CD4-positive, alpha-beta T cell treated with Interleukin-2 at 100 ng/mL for 4 hours (primary cell): ENCODE results near the gene PNRC2.
A peak's percentile ranks its signal among the peaks of the same experiment; 100 is the strongest.

Experiments used
- DNase-seq: peaks from one replicate; pipeline ENCODE4 v3.0.0-alpha.2; 2020; ENCODE audit warnings: low spot score

PNRC2 gene, protein sequence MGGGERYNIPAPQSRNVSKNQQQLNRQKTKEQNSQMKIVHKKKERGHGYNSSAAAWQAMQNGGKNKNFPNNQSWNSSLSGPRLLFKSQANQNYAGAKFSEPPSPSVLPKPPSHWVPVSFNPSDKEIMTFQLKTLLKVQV

DNA sequence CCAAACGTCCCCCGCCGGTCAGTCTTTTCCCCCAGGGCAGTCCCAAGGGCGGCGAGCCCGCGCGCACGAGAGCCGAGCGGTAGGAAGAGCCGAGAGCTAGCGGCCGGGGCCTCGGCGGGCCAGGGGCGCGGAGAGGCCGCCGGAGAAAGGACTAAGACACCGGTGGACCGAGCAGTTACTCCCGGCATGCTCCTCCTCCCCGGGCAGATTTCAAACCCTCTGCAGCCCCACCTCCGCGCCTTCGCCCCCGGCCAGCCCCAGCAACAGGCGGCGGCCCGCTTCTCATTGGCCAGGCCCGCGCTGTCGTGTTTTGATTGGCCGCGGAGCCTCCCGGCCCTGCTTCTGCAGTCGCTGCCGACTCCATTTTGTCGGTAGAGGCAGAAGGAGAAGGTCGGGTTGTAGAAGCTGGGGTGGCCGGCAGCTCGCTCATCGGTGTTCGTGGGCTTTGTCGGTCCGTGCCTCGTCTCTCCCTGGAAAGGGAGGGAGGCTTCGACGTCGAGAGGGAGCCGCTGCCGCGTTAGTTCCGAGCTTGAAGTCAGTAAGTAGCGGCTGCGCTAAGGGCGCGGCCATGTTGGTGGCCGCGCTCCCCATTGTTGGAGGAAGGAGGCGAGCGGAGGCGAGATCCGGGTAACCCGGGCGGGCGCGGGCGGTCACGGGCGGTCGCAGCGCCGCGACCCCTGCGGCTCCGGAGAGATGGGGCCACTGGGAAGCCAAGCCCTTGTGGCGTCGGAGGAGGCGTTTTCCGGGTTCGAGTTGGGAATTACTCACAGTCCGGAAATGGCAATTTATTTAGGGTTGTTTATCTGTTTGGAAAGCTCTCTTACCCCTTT is at the start of gene PNRC2:
TSS of gene PNRC2 (plus strand) at position 368 of the 830 bp plus-strand sequence. CDS start 1,630 bp downstream, outside the sequence.
- peak; percentile 95 for DNase-seq

DNA sequence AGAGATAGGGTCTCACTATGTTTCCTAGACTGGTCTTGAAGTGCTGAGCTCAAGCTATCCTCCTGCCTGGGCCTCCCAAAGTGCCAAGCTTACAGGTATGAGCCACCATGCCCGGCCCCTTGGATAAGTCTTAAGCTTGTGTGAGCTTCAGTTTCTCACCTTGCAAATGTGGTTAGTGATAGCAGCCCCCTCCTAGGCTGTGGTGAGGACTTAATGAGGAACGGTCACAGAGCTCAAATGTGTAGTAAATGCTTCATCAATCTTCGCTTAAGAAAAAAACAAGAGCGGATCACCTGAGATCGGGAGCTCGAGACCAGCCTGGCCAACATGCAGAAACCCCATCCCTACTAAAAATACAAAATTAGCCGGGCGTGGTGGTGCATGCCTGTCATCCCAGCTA is 49.5 kb upstream of the PNRC2 start:
- no peak for DNase-seq

DNA sequence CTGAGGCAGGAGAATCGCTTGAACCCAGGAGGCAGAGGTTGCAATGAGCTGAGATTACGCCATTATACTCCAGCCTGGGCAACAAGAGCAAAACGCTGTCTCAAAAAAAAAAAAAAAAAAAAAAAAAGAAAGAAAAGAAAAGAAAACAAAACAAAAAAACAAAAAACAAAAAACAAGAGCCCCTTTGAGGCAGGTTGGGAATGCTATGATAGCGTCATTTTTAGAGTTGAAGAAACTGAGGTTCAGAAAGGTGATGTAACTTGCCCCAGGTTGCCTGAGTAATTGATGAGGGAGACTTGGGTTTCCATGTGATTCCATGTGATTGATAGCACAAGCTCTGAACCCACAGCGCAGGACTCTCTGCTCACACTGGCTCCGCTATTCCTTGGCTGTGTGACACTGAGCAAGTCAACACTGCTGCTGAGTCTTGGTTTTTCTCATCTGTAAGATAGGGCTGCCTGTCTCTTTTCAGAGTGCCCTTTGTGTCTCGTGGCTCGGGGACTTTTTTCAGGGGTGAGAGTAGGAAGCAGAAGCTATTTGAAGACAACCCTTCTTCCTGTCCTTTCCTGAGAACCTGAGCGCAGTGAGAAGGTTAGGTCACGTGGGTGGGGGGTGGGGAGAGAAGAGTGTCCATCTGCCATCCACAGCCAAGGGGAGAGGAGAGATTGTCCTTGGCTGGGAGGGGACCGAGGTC is 48.9 kb upstream of the PNRC2 start:
- DNase-seq, result no peak

DNA sequence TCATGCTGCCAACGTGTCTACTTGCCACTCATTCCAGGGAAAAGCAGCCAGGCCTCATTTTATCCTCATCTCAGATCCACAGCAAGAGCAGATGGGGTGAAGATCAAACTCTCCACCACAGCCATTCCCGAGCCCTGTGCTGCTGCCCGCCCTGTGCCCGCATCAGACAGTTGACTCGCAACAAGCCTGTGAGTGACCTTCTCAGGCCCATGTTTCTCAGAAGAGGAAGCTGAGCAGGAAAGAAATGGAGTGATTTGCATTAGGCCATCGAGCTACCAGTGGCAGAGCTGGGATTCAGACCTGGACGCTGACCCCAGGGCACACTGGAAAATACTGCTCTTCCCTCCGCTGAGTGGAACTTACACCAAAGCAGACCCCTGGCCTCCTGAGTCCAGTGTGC is 47.7 kb upstream of the PNRC2 start:
- no peak for DNase-seq

DNA sequence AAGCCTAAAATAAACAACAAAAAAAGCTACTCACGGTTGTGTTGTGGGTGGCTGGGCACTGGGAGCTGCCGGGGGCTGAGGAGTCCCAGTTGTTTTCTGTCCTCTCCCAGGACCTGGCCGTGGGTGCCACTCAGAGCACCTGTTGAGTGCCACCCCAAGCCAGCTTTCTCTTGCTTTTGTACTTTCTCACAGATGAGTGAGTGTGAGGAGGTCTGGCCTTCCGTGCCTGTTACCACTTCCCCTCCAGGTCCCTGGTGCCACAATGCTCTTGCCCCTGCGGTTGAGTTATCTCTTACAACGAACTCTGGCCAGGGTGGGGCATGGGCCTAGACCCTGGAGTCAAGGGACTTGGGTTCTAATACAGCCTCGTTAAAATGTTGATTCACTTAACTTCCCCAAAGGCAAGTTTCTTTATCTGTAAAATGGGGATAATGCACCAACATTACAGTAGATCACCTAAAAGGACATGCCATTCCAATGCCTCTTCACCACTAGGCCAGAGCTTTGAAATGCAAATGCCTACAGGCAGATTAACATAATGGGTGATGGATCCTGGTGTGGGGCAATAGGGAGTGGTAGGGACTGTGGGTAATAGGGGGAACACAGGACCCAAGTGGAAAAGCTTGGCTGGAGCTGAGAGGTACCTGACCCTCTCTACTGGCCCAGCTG is 46.3 kb upstream of the PNRC2 start, which contains the start of gene CNR2:
TSS of gene CNR2 (minus strand) at position 151 of the 669 bp plus-strand sequence. CDS start 37,745 bp downstream, outside the sequence.
- peak; percentile 25 for DNase-seq

DNA sequence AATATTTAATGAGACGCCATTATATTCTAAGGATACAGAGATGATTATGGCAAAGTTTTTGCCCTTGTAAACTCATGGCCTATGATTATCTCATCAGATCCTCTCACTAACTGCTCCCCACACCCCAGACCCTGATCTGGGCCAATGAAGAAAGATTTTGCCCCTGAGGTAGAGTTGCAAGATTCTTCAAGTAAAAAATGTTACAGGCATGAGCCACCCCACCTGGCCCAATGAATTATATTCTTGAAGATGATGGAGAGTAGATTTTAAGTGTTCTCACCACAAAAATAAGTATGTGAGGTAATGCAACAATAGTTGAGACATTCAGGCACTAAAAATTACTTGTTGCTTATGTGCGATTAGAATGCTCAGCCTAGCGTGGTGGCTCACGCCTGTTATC is 44.7 kb upstream of the PNRC2 start:
- DNase-seq, result no peak

DNA sequence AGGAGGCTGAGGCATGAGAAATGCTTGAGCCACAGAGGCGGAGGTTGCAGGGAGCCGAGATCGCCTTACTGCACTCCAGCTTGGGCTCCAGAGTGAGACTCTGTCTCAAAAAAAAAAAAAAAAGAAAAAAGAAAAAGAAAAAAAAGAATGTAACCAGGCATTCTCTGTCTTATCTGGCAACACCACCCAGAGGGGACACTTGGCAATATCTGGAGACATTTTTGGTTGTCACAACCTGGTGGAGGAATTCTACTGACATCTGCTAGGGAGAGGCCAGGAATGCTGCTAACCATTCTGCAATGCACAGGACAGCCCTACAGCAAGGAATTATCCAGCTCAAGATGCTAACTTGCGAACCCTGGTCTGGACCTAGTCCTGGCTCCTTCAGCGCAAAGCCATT is 44.2 kb upstream of the PNRC2 start:
- DNase-seq, result no peak

DNA sequence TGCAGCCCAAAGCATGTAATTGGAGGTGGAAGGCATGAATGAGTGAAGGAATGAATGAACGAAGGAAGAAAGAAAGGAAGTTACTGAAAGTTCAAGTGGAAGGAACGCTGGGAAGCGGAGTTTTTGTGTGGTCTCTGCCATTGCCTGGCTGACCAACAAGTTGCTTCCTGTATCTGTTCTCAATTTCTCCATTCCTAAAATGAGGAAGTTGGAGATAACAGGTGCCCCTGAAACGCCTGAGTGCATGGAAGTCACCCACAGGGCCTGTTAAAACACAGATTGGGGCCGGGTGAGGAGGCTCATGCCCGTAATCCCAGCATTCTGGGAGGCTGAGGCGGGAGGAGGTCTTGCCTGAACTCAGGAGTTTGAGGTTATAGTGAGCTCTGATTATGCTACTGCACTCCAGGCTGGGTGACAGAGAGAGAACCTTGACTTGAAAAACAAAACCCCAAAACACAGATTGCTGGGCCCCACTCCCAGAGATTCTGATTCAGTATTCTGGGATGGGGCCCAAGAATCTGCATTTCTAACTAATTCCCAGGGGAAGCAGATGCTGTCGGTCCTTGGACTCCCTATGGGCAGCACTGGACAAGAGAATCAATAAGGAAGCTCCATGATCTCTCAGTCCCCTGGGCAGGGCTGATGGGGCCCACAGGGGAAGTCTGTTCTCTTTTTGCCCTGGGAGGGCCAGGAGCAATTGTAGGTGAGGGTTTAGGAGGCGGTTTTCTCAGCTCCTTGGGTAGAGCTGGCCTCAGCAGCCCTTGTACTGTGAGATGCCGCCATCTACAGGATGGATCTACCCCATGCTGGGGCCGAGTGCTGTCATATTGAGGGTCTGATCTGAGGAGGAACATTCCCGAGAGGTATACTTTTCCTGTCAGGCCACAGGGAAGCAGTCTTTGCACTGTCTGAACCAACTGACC is 43.2 kb upstream of the PNRC2 start:
- DNase-seq, result peak; percentile 61

DNA sequence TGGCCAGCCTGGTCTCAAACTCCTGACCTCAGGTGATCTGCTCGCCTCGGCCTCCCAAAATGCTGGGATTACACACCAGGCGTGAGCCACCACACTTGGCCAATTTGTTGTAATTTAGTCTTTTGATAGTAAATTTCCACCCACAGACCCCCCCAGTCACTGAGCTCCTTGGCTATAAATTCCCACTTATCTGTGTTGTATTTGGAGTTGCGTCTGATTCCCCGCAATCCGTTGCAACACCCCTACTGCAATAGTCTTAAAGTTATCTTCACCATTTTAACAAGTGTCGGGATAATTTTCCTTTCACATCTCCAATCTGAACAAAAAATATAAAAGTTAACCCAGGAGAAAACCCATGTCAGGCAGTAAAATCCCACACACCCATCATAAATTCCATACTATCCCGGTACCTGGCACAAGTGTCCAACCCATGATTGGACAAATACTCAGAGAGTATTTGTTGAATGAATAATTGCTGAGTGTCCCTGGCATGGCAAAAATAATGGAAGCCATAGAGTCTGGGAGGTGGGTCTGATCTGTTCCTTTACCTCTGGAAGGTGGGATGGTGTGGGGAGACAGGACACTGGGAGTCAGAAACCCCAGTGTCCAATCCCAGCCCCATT is 37.2 kb upstream of the PNRC2 start:
- DNase-seq, result no peak

DNA sequence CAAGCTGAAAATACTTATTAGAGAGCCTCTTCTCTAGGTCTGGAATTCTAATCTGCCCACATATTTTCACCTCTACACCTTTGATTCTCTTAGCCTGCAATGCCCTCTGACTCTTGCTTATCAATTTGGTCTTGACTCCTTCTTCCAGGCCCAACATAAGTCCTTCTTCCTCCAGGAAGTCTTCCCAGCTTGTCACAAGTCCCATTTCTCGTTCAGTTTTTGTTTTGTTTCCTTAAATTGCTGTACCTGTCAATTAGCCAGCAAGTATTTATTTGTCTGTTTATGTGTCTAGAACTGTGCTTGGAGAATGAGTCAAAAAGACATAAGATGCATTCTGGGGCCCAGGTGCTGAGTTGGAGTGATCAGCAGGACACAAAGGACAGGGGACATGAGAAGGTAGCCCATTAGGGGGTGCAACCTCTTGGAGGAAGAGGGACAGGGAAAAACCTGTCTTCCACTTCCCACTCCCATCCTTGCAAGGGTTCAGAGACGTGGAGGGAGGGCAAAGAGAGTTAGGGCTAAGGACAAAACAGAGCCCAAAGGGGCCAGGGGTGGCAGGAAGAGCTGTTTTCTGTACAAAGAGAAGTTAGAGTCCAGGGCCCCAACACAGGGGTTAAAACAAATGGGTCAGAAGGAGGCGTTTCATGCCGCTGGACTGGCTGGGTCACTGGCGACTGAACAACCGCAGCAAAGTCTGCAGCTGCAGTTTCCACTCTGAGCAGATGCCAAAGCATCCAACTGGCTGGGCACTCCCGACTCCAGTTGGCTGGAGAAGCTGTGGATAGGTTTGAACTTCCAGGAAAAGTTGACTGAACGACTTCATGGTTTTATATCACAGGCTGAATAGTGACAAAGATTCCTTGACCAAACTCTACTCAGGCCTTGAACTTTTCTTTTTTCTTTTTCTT is 35.8 kb upstream of the PNRC2 start:
- DNase-seq, result no peak

DNA sequence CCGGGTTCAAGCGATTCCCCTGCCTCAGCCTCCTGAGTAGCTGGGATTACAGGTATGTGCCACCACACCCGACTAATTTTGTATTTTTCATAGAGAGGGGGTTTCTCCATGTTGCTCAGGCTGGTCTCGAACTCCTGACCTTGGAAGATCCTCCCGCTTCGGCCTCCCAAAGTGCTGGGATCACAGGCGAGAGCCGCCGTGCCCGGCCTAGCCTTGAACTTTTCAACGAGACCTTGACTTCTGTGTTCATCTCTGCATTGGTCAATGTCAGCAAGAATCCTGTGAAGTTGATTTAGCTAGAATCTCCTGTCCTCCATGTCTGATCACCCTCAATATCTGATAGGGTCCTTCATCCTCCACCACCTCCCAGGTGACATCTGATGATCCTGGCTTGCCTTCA is 35.0 kb upstream of the PNRC2 start:
- DNase-seq, result no peak

DNA sequence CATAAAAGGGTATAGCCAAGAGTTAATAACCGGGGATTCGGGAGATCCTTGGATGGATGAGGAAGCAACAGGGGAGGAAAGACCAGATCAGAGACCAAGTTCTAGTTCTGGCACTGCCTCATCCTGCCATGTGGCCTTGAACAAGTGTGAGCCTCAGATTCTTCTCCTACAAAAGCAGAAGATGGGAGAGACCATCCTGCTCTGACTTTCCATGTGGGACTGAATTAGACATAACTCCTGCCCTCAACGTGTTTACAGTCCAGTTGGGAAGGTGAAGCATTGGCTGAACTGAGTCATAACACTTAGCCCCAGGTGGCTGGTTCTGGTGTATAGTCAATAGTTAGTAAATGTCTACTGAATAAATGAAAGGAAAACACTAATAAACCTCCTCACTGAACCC is 34.3 kb upstream of the PNRC2 start:
- DNase-seq, result no peak

DNA sequence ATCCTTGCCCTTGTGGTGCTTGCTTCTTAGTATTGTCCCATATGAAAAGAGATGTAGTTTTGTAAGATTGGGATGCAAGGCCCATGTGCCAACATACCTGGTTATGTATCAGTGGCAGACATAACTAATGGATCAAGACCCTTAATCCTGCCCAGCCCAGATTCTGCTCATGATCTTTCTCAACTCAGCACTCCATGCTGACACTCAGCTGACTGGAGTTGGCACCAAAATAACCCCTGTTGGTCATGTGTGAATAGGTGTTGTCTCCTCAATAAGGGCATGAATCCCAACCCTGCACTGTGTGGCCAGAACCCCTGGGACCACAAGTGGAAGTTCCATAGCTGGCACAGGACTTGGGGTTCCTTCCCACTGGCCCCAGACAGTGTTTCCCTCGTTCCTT is 32.5 kb upstream of the PNRC2 start:
- no peak for DNase-seq

DNA sequence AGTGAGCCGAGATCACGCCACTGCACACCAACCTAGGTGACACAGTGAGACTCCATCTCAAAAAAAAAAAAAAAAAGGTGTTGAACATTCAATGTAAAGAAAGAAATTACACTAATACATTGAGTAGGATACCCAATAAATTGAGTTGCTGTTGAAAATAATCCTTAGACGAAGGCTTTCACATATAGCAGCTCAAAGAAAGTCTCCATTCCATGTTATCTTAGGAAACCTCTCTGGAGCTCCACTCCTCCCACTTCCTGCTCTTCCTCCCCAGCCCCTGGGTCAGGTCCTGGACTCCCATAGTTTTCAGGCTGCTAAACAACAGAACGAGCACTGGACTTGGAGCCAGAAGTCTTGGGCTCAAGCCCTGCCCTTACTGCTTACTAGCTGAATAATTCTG is 30.8 kb upstream of the PNRC2 start:
- no peak for DNase-seq

DNA sequence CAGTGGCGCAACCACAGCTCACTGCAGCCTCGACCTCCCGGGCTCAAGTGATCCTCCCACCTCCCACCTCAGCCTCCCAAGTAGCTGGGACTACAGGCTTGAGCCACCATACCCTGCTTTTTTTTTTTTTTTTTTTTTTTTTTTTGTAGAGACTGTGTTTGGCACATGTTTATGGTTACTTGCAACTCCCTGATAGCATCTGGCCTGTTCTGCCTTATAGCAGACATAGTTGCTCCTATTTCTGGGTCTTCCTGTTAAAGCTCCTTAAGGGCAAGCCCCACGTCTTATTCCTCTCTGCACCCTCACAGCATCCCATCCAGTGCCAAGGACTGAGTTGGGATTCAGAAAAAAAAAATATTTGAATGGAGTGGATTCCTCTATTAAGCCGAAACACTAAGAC is 29.4 kb upstream of the PNRC2 start:
- DNase-seq, result no peak

DNA sequence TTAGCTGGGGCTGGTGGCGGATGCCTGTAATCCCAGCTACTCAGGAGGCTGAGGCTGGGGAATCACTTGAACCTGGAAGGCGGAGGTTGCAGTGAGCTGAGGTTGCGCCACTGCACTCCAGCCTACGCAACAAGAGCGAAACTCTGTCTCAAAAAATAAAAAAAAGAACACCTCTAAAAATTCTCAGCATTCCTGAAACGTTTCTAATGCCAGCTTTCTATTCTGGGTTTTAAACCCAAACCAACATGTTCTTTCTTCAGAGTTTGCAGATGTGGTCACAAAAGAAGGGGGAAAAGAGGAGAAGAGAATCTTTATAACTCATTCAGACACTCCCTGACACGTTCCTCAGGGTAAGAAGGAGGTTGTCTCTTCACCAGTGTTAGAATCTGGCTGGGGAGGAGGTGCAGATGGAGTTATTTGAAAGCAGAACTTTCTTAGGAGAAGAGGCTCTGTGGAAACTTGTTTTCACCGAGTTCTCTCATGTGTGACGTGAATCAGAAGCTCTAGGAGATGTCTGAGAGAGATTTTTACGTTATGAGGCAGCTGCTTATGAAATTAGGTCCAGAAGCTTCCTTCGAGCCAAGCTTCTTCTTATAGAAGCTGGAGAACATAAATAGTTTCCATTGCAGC is 28.7 kb upstream of the PNRC2 start:
- DNase-seq, result no peak

DNA sequence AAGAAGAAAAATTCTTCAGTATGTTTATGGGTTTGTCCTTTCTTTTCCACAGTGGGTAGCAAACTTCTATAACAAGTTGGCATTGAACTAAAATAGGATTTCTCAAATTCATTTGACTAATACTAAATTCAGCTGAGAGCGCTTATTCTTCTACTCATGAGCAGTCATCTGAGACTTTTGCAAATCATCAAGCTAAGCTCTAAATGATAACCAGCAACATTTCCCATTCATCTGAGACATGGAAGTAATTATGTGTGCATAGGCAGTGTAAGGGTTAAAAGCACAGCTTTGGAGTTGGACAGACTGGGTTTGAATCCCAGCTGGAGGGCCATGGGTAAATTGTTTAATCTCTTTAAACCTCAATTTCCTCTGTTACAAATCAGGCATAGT is 28.1 kb upstream of the PNRC2 start:
- DNase-seq, result no peak

DNA sequence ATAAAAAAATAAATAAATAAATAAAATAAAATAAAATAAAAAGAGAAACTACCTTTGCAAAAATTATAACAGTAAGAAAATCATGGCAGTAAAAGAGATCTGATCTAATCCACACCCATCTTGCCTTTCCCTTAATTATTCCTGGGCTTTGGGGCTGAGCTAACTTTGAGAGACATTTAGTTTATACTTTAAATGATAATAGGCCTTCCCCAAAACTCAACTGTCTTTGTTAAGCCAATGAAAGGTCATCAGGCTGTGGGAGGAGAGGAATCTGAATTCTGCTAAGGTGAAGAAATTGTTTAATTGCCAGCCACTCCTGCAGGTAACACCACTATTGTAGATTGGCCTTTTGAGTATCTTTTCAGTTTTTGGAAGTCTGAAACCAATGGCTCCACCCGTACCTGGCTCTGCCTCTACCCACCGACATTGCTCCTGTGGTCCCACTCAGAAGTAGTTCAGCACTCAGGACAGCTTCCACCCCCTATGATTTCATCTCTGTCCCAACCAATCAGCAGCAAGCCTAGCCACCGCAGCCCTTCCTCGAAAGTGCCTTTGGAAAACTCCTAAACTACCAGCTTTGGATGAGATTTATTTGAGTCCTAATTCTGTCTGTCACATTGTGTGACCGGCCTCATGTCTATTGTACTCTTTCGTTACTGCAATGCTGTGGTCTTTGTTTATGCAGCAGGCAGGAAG is 23.0 kb upstream of the PNRC2 start:
- no peak for DNase-seq

DNA sequence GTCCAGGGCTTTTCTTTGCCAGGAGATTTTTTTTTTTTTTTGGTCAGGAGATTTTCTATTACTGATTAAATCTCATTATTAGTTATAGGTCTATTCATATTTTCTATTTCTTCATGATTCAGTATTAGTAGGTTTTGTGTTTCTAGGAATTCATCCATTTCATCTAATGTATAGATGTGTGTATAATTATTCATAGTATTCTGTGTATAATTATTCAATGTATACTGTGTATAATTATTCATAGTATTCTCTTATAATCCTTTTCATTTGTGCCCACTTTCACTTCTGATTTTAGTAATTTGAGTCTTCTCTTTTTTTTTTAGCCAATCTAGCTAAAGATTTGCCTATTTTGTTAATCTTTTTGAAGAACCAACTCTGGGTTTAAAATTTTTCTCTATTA is 12.3 kb upstream of the PNRC2 start:
- no peak for DNase-seq
